NCI-H128 (cell line): ENCODE measurements around the gene CELSR3.

Experiments used
- DNase-seq: peaks from one replicate; lab custom pipeline; 2025; ENCODE audit not compliant: unreplicated experiment; lab: John Stamatoyannopoulos, UW

Gene CELSR3

DNA sequence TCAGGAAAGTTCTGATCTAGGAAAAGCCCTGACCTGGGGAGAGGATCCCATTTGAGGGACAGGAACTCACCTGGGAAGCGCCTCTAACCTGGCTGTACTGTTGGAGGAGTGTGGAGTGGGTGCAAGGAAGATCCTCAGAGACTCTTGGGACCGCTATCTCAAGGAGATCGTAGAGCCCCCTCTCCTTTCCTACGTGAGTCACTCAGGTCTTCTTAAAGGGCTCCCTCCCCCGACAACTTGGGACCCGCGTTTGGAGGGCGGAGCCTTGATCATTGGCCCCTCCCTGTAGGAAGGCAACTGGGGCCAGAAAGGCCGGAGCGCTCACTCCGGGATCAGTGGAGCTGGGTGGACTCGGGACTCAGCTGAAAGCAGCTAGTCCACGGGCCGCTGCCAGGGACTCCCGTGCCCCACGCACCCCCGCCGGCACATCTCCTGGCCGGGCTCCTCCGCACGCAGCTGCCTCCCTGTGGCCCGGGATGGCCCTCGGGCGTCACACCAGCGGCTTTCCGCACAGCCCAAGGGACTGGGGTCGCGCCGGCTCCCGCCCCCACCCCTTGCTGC lies 27.9 kb downstream of the CELSR3 start:
- DNase-seq: no peak

- DNase-seq: no peak
Observed at GRCh38 chr3:48633743-48634142, 28.9 kb downstream of the CELSR3 start.

DNA sequence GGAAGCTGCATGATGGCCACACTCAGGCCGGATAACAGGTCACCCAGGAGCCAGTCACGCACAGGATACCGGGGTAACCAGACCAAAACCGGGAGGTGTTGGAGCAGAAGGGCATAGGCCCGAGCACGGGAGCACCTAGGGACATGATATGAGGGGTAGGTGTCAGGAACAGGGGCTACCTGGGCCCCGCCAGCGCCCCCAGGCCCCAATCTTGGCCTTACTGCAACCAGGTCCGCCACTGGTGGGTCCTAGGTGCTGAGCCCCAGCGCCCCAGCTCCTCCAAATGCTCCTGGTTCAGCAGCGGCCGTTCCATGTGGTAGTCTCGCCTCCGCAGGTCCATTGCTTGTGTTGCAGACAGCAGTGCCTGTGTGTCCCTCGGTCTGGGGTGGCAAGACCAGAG lies 29.4 kb downstream of the CELSR3 start:
- DNase-seq: no peak

- DNase-seq: no peak
Observed at GRCh38 chr3:48631516-48632448, 30.9 kb downstream of the CELSR3 start.

- no peak for DNase-seq
Observed at GRCh38 chr3:48630833-48631232, 31.9 kb downstream of the CELSR3 start.

- DNase-seq: no peak
Observed at GRCh38 chr3:48630407-48630806, 32.3 kb downstream of the CELSR3 start.

GRCh38 chr3:48629894-48630293 lies 32.8 kb downstream of the CELSR3 start:
- no peak for DNase-seq

DNA sequence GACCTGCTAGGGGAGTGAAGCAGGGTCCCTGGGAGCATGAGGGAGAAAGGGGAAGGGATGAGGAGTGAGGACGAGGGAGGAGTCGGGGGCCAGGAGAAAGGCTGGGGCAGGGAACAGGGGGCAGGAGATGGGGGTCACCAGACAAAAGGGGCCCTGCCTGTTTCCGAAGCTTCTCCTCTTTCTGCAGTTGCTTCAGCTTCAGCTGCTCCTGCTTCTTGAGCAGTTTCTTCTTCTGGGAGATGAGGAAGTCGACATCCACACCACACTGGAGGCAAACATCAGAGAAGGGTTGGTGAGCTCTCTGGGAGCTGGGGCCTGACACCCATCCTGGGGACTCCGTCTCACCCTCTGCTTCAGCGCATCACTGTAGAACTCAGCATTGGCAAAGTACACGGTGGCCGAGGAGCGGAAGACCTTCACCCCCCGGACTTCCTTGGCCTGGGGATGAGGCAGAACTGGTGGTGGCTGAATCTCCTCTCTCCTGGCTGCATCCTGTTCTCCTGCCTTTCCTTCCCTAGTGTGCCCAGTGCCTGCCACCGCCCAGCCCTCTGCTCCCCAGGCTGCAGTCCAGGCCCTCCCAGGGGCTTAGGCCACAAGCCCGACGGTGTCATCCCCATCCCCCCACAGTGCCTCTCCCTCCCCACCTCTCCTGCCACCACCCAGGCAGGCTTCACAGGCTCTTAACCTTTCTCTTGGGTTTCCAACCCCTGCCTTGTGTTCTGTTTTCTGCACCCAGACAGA lies 34.2 kb downstream of the CELSR3 start:
- no peak for DNase-seq

DNA sequence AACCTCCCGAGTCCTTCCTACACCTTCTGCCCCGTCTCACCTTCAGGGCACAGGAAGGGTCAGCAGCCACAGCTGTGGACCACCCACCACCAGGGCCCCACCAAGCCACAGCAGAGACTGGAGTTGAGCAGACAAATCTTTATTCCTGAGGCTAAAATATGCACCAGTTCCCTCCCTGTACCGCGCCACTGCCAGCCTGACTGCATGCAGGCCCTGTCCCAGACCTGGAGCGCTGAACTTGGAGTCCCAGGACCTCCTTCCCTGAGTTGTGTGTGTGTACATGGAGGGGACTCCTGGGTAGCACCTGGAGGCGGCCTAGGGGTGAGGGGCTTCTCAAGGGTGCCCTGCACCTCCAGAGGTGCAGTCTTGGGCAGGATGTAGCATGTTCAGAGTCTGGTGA lies 37.1 kb downstream of the CELSR3 start:
- DNase-seq: no peak

DNA sequence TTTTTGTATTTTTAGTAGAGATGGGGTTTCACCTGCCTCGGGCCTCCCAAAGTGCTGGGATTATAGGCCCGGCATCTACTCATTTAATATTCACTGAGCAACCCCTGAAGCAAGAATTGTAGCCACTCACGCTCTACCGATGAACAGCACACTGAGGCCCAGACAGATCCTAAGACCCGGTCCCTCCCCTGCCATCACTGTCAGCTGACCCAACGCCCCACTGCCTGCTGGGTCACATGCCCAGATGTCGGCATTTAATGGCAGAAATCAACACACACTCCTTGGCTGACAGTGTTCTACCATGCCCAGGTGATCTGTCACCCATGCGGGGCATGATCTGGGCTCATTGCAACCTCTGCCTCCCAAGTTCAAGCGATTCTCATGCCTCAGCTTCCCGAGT lies 37.9 kb downstream of the CELSR3 start:
- DNase-seq: no peak

DNA sequence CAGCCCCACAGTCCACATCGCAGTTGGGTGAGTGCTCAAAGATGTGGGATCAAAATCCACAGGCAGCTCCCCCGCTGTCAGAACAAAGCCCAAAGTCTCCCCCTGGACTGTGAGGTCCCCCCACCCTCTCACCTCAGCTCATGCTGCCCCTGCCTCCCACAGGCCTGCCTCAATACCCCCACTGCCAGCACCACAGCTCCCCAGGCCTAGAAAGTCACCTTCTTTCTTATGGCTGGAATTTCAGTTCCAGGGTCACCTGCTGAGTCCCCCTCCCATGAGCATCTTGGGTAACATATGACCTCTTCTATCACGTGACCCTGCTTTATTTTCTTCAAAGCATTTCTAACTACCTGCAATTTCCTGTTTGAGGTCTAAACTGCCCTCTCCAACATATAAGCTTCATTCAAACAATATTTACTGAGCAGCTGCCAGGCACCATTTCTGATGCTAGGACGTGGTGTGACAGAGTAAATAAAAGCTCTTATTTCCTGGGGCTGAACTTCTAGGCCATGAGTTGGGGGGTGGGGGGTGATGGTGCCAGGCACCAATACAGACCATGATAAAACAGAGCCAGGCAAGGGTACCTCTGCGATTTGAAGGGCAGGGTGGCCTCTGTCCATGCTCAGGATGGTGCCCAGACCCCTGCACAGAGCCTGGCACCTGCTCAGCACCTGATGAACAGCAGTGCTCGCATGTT lies 38.7 kb downstream of the CELSR3 start:
- no peak for DNase-seq

DNA sequence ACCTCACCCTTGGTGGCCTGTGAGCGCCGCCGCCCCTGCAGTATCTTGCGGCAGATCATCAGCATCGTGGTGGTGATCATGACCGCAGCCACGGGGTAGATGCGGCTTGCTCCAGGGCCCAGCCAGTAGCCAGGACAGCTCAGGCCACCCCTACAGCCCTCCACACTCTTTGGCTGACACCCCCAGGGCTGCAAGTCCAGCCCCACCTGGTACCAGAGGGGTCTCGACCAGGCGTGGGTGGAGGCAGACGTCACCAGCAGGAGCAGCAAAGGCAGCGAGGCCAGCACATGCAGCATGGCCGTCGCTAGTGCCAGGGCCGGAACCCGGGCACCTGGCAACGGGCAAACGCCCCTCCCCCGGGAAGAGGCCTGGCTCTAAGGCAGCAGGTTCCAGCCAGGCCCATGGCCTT lies 41.2 kb downstream of the CELSR3 start, which contains the start of gene TMEM89:
TSS of gene TMEM89 (minus strand) at position 309 of the 409 bp plus-strand sequence. CDS start at position 296, 13 bp downstream.
- no peak for DNase-seq

DNA sequence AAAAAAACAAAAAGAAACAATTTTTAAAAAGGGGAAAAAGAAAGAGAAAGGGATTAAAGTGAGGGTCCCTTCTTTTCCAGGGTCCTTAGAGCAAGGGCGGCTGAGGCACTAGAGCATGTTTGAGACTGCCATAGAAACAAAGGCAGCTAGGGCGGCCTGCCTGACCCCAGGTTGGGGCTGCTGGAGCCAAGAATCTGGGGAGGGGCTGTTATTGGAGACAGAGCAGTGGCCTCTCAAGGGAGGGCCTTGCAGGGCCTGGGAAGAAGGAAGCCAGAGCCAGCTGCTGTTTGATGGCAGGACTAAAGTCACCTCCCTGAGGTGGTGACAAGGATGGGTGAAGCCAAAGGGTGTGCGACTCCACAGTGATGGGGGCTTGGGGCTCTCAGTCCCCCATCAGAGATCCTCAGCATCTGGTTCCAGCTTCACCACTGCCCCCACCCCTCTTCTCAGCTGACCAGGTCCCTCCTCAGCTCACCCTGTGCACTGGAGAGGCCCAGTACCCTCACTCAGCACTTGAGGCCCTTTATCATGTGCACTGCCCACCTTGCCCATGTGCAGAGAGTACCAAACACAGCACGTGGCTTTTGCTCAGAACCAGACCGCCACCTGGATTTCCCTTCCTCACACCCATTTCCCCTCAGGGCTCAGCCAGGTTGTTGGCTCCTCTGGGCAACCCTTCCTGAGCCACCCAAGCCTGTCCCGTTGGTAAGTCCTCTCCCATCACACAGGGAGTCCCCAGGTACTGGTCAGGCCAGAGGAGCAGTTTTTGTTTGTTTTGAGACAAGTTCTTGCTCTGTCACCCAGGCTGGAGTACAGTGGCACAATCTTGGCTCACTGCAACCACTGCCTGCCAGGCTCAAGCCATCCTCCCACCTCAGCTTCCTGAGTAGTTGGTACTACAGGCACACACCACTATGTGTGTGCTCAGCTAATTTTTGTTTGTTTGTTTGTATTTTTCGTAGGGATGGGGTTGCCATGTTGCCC lies 42.9 kb downstream of the CELSR3 start:
- no peak for DNase-seq

GRCh38 chr3:48617559-48617958 lies 45.1 kb downstream of the CELSR3 start:
- DNase-seq: no peak

DNA sequence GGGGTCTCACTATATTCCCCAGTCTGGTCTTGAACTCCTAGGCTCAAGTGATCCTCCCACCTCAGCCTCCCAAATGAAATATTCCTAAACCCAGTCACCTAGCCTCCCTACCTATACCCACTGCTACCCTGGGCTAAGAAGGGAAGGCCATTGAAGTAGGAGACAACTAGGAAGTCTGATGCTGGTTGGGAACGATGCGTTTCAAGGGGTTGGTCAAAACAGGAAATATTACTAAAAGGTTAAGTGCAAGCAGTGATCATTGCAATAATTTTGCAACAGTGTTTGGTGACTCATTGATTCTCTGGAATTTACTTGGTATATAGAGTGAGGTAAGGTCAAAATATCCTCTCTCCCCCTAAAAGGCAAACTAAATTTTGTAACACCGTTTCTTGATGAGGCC lies 48.6 kb downstream of the CELSR3 start:
- DNase-seq: no peak

- no peak for DNase-seq
Observed at GRCh38 chr3:48612309-48612708, 50.4 kb downstream of the CELSR3 start.

GRCh38 chr3:48609088-48610005 lies 53.3 kb downstream of the CELSR3 start, which contains the start of gene UQCRC1:
TSS of gene UQCRC1 (minus strand) at chr3:48609646. CDS start at chr3:48609620, 26 bp downstream.
- peak; percentile 76 for DNase-seq

- DNase-seq: no peak
Observed at GRCh38 chr3:48607519-48607918, 55.2 kb downstream of the CELSR3 start.

GRCh38 chr3:48601622-48601994 lies 61.1 kb downstream of the CELSR3 start:
- no peak for DNase-seq
